Camera-type eye (tissue), 1 donor: ENCODE data around the gene OR6M1. TPM values are rescaled to one million over a fixed set of nuclear protein-coding genes. Genes with fewer than 3 reads are reported as not detected.

ENCODE experiments used
- total RNA-seq: library from RNA; depleted of rRNA; stranded (reverse); fragments of >200 nt; gene quantifications from one replicate; pipeline ENCODE4 v1.2.3, GENCODE V29; 2014

The OR6M1 gene
- not detected for total RNA-seq

GRCh38 chr11:123806249-123806648 is at the start of gene OR6M1:
TSS of gene OR6M1 (minus strand) at chr11:123806349. CDS start at chr11:123806349, 0 bp downstream.

Other genes with a start within 250 kb of the OR6M1 start
- 38.5 TPM for gene SCN3B, start 151.7 kb downstream of the OR6M1 start, total RNA-seq
- gene ZNF202, start 64.7 kb downstream of the OR6M1 start, total RNA-seq = 16.1 TPM
- not detected for gene OR6X1, start 51.8 kb downstream of the OR6M1 start, total RNA-seq
- gene TMEM225, start 79.3 kb upstream of the OR6M1 start, total RNA-seq = not detected
- not detected for gene OR8D4, start 95.8 kb upstream of the OR6M1 start, total RNA-seq
- not detected for gene OR4D5, start 133.3 kb upstream of the OR6M1 start, total RNA-seq
- not detected for gene OR6T1, start 137.5 kb upstream of the OR6M1 start, total RNA-seq
- not detected for gene OR10S1, start 171.4 kb upstream of the OR6M1 start, total RNA-seq
- not detected for gene OR10G6, start 188.8 kb upstream of the OR6M1 start, total RNA-seq
- gene OR10G4, start 206.6 kb upstream of the OR6M1 start, total RNA-seq = not detected
- not detected for gene OR10G9, start 216.7 kb upstream of the OR6M1 start, total RNA-seq
- gene OR10G8, start 220.4 kb upstream of the OR6M1 start, total RNA-seq = not detected
- not detected for gene OR10G7, start 235.0 kb upstream of the OR6M1 start, total RNA-seq